Measurements from ENCODE around the gene POLE. TPM values are rescaled to one million over a fixed set of nuclear protein-coding genes. Genes with fewer than 3 reads are reported as not detected.

The POLE gene
- total and polyA plus RNA-seq, 9 of the 15 experiments (the other 6 are each of a cell fraction or from before 2014, with no cell fraction given) = 2.4 to 154 (median 49.6) TPM

- TF ChIP-seq MYC (IDR thresholded peaks at IDR 0.05; ENCODE audit: low read depth, low read length) (no peak), MYC (CRISPR knock-in tag; IDR thresholded peaks at IDR 0.05; ENCODE audit: borderline replicate concordance, low read depth) (peak; percentile 22; the same call in 1 of the 2 replicates), ZNF655 (CRISPR knock-in tag; IDR thresholded peaks at IDR 0.05) (no peak)
Measured at GRCh38 chr12:132622437-132623071, 64.6 kb downstream of the POLE start (continued).

DNA sequence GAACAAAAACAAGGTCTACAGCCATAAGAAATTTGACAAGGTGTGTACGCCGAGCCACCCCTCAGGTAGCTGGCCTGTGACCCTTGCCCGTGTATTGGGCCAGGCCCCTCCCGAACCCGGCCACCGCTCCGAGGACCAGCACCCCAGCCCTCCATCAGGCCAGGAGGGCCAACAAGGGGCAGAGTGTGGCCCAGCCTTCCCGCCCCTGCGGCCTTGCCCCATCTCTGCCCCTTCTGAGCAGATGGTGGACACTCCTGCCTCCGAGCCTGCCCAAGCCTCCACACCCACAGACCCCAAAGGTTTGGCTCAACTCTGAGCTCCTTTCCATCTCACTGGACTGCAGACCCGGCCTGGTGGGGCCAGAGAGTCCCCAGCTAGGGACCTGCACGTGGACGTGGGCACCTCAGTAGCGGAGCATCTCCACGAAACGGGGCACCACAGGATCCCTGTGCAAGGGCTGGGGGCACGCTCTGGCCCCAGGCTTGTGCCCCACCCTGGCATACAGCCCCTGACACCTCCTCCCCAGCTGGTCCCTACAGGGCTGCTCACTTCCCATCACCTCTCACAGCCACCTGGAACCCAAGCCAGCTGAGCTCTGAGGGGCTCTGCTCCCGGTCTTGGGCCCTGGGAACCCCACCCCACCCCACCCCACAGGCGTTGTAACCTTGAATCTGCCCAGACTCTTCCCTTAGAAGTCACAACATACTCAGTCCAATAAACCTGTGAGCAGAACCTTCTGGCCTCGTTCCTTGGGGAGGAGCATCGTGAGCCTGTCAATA, 65.3 kb downstream of the POLE start:
- Histone ChIP-seq H4K20me1 (replicated peaks; ENCODE audit: control insufficient read depth, insufficient read depth, low read length) (0 out of 2 replicates have a peak, but pooled peaks cover 3% of the 10 kb centered on the region), H2AFZ (ENCODE audit: low read depth, low read length) (no peak overlapping the region), H3K9me1 (ENCODE audit: control insufficient read depth, insufficient read depth, low read length) (no peaks in the 10 kb centered on the region), H3K4me1 (replicated peaks in 1 of 2; ENCODE audit: control insufficient read depth in 2 of 2, insufficient read depth in 2 of 2, low read length in 2 of 2) (peaks cover 12 to 55% of the 10 kb centered on the region in 2 experiments; a peak in 4 of 5 replicates), H3K9ac (ENCODE audit: insufficient read depth in 1 of 2, low read depth in 2 of 2, low read length in 2 of 2) (peak overlapping the region in 1 of 2 experiments; percentile 68; a peak in 1 of 4 replicates), H3K79me2 (ENCODE audit: control insufficient read depth, insufficient read depth, low read length) (no peaks in the 10 kb centered on the region), H3K4me3 (no peak overlapping the region), H3K36me3 (ENCODE audit: control insufficient read depth, insufficient read depth, low read length) (peaks cover 40% of the 10 kb centered on the region; the same call in 2 of the 3 replicates), H3K4me2 (ENCODE audit: insufficient read depth, low read length) (no peak overlapping the region), H3K27ac (ENCODE audit: extremely low read depth, low read depth, low read length) (no peak overlapping the region), H3K9me3 (replicated peaks; ENCODE audit: control insufficient read depth, insufficient read depth, low read depth, low read length) (peaks cover 4% of the 10 kb centered on the region), H3K27me3 (ENCODE audit: control insufficient read depth in 2 of 2, insufficient read depth in 2 of 2, low read length in 2 of 2) (no peaks in the 10 kb centered on the region)
- TF ChIP-seq POLR2AphosphoS2 (IDR thresholded peaks at IDR 0.05; ENCODE audit: low read length) = 0 out of 2 replicates have a peak, but pooled peaks have one; percentile 45
- TF ChIP-seq HOXB6 (CRISPR knock-in tag; IDR thresholded peaks at IDR 0.05; ENCODE audit: borderline replicate concordance) = no peak
- peak; percentile 75 for TF ChIP-seq POLR2G (IDR thresholded peaks at IDR 0.05; ENCODE audit: low read depth, low read length)
- TF ChIP-seq, protein P1, sequence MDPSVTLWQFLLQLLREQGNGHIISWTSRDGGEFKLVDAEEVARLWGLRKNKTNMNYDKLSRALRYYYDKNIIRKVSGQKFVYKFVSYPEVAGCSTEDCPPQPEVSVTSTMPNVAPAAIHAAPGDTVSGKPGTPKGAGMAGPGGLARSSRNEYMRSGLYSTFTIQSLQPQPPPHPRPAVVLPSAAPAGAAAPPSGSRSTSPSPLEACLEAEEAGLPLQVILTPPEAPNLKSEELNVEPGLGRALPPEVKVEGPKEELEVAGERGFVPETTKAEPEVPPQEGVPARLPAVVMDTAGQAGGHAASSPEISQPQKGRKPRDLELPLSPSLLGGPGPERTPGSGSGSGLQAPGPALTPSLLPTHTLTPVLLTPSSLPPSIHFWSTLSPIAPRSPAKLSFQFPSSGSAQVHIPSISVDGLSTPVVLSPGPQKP (CRISPR knock-in tag; IDR thresholded peaks at IDR 0.05) = no peak
- TF ChIP-seq SUPT5H (IDR thresholded peaks at IDR 0.05) = 0 out of 2 replicates have a peak, but pooled peaks have one; percentile 16
- peak; percentile 80 for TF ChIP-seq RBM22 (IDR thresholded peaks at IDR 0.05; ENCODE audit: low read depth, low read length, poor library complexity, severe bottlenecking)
- TF ChIP-seq CCNT2 (IDR thresholded peaks at IDR 0.05; ENCODE audit: borderline replicate concordance, extremely low read depth, insufficient read length, low read depth, low read length) = peak; percentile 4
- CTCF ChIA-PET (ENCODE audit: low intra/inter-chr PET ratio) = no interaction called here
- BruUV-seq (replicated peaks) = no TSS peak
- POLR2A ChIA-PET = interaction anchor here (0.8 to 1.9 kb wide), 3 partner anchors 12 to 17 kb away, joined by 3 to 8 read pairs (median 5); partner anchors contain the start of gene LRCOL1
- intact Hi-C loops (cut with micrococcal nuclease) = no loop called here
- 73% methylated on average over 13 of the region's 21 CpGs for WGBS (ENCODE audit: insufficient coverage, low coverage, missing lambda C conversion rate)
- DNase-seq (ENCODE audit: extremely low read depth in 1 of 4, low spot score in 3 of 4) (no peak), FAIRE-seq (no peak), ATAC-seq (peak; percentile 4)
- in situ Hi-C loops (cut with MboI) = no loop called here
